ENCODE data around the gene AGT.
"Not testable (repeated sequence)": the region's sequence is repeated elsewhere in the genome, so short reads cannot be mapped to it uniquely, and the experiment has no call there.

Gene AGT

GRCh38 chr1:230677200-230677599 is 36.7 kb downstream of the AGT start:
- DNase-seq (ENCODE audit: low read depth), result no peak
- no peak for TF ChIP-seq CTCF (IDR thresholded peaks at IDR 0.05; ENCODE audit: control insufficient read depth, insufficient read depth, low read depth, low read length, missing control alignments)
- H3K4me3 ChIP-seq (ENCODE audit: control insufficient read depth, low read depth, low read length), result no peak overlapping the region

- DNase-seq (ENCODE audit: low read depth), result no peak
- no peak for TF ChIP-seq CTCF (IDR thresholded peaks at IDR 0.05; ENCODE audit: control insufficient read depth, insufficient read depth, low read depth, low read length, missing control alignments)
- H3K4me3 ChIP-seq (ENCODE audit: control insufficient read depth, low read depth, low read length), result no peak overlapping the region
These were observed 39.3 kb downstream of the AGT start for GRCh38 chr1:230674581-230674980.

- H3K4me3 ChIP-seq (ENCODE audit: control insufficient read depth, low read depth, low read length), result no peak overlapping the region
- DNase-seq (ENCODE audit: low read depth), result no peak
- no peak for TF ChIP-seq CTCF (IDR thresholded peaks at IDR 0.05; ENCODE audit: control insufficient read depth, insufficient read depth, low read depth, low read length, missing control alignments)
These were observed 44.4 kb downstream of the AGT start for GRCh38 chr1:230669543-230669942.

- no peak for TF ChIP-seq CTCF (IDR thresholded peaks at IDR 0.05; ENCODE audit: control insufficient read depth, insufficient read depth, low read depth, low read length, missing control alignments)
- DNase-seq (ENCODE audit: low read depth), result no peak
- no peak overlapping the region for H3K4me3 ChIP-seq (ENCODE audit: control insufficient read depth, low read depth, low read length)
These were observed 45.7 kb downstream of the AGT start for GRCh38 chr1:230668227-230668626.

GRCh38 chr1:230661976-230662375 is 51.9 kb downstream of the AGT start:
- H3K4me3 ChIP-seq (ENCODE audit: control insufficient read depth, low read depth, low read length), result no peak overlapping the region
- TF ChIP-seq CTCF (IDR thresholded peaks at IDR 0.05; ENCODE audit: control insufficient read depth, insufficient read depth, low read depth, low read length, missing control alignments), result no peak
- no peak for DNase-seq (ENCODE audit: low read depth)

- no peak overlapping the region for H3K4me3 ChIP-seq (ENCODE audit: control insufficient read depth, low read depth, low read length)
- TF ChIP-seq CTCF (IDR thresholded peaks at IDR 0.05; ENCODE audit: control insufficient read depth, insufficient read depth, low read depth, low read length, missing control alignments), result no peak
- no peak for DNase-seq (ENCODE audit: low read depth)
These were observed 55.2 kb downstream of the AGT start for GRCh38 chr1:230658691-230659090.

- not testable (repeated sequence) for DNase-seq (ENCODE audit: low read depth); H3K4me3 ChIP-seq (ENCODE audit: control insufficient read depth, low read depth, low read length)
These were observed 55.8 kb downstream of the AGT start for GRCh38 chr1:230658103-230658502.

GRCh38 chr1:230656719-230657118 is 57.2 kb downstream of the AGT start:
- not testable (repeated sequence) for DNase-seq (ENCODE audit: low read depth); H3K4me3 ChIP-seq (ENCODE audit: control insufficient read depth, low read depth, low read length)
